ENCODE results near the gene AKNA. TPM values are rescaled to one million over a fixed set of nuclear protein-coding genes. Genes with fewer than 3 reads are reported as not detected.
A peak's percentile ranks its signal among the peaks of the same experiment; 100 is the strongest.

AKNA gene
- total RNA-seq, 4 donors from 2014 or later: 12.5 to 18.5 (median 17.3) TPM

DNA sequence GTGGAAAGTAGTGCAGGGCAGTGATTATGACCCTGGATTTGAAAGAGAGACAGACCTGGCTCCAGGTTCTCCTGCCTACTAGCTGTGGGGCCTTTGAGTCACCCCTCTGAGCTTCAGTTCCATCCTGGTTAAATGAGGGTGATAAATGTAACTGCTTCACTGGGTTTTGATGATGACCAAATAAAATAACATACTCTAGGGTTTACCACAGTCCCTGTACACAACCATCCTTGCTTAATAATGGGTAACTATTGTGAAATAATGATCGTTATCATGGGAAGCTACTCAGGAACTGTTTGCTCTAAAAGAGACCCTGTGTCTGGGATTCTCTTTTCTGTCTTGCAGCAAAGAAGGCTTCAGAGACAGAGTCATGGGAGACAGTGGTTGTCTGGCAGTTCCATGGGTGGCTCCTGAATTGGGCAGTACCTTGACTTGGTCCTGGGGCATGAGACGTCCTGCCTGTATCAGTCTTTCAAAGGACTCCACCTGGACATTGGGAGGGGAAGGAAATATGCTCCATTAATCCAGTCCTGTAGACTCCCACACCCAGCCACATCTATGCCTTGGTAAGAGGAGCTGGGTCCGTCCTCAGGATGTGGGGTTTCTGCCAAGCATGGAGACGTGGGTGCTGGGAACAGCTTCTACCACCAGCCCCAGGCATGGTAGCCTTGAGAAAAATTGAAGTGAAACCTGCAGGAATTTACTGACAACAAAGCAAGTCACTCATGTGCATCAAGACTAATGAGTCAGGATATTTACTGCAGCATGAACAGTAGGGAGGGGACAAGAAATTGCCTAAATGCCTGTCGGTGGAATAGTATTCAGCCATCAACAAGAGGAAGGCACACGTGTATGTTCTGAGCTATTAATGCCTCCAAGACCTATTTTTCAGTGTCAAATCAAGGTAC lies 23.4 kb downstream of the AKNA start:
- Histone ChIP-seq H3K4me1 (peaks cover 0 to 7% (median 3%) of the 10 kb centered on the region in 4 donors), H3K27me3 (no peaks in the 10 kb centered on the region), H3K9me3 (no peaks in the 10 kb centered on the region), H3K36me3 (peaks cover 43 to 100% (median 69%) of the 10 kb centered on the region in 4 donors), H3K27ac (replicated peaks in 1 of 4) (peak overlapping the region in 2 of 4 donors; percentile 4 to 33), H3K4me3 (no peak overlapping the region)
- TF ChIP-seq POLR2AphosphoS5 (IDR thresholded peaks at IDR 0.05) (no peak), POLR2A (IDR thresholded peaks at IDR 0.05; ENCODE audit: low read depth) (no peak), EP300 (IDR thresholded peaks at IDR 0.05) (no peak)
- TF ChIP-seq, protein P1, sequence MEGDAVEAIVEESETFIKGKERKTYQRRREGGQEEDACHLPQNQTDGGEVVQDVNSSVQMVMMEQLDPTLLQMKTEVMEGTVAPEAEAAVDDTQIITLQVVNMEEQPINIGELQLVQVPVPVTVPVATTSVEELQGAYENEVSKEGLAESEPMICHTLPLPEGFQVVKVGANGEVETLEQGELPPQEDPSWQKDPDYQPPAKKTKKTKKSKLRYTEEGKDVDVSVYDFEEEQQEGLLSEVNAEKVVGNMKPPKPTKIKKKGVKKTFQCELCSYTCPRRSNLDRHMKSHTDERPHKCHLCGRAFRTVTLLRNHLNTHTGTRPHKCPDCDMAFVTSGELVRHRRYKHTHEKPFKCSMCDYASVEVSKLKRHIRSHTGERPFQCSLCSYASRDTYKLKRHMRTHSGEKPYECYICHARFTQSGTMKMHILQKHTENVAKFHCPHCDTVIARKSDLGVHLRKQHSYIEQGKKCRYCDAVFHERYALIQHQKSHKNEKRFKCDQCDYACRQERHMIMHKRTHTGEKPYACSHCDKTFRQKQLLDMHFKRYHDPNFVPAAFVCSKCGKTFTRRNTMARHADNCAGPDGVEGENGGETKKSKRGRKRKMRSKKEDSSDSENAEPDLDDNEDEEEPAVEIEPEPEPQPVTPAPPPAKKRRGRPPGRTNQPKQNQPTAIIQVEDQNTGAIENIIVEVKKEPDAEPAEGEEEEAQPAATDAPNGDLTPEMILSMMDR (IDR thresholded peaks at IDR 0.05): no peak
- WGBS: 74% methylated on average over 5 of the region's 6 CpGs
- intact Hi-C loops (cut with DNase I): no loop called here
- no peak for DNase-seq (ENCODE audit: extremely low spot score)

DNA sequence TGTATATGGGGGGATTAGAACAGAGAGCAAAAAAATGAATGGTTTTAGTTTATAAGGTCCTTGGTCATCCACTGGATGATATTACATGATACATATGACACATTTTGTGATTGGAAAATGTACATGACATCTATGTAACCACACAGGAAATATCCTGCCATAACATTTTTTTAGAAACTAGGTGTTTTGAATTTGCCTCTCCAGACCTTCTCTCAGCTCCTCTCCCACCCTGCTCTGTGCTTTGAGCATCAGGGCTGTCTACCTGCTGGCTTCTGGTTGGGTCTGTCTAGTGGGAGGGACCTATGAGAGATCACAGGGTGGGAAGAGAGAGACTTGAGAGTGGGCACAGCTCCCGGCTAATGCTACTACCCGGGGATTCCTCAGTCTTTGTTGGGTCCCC lies 24.4 kb downstream of the AKNA start:
- no CpG with 5 or more reads among the region's 2 CpGs for WGBS
- peaks cover 0 to 7% (median 3%) of the 10 kb centered on the region in 4 donors for H3K4me1 ChIP-seq
- intact Hi-C loops (cut with DNase I): no loop called here
- no peak overlapping the region for H3K4me3 ChIP-seq
- H3K36me3 ChIP-seq: peaks cover 49 to 100% (median 75%) of the 10 kb centered on the region in 4 donors
- peak overlapping the region in 2 of 4 donors; percentile 4 to 8 for H3K27ac ChIP-seq (replicated peaks in 1 of 4)
- no peaks in the 10 kb centered on the region for H3K27me3 ChIP-seq
- no peaks in the 10 kb centered on the region for H3K9me3 ChIP-seq
- TF ChIP-seq, protein P1 (IDR thresholded peaks at IDR 0.05): no peak
- TF ChIP-seq POLR2AphosphoS5 (IDR thresholded peaks at IDR 0.05) (no peak), EP300 (IDR thresholded peaks at IDR 0.05) (no peak), POLR2A (IDR thresholded peaks at IDR 0.05; ENCODE audit: low read depth) (no peak)
- no peak for DNase-seq (ENCODE audit: extremely low spot score)

DNA sequence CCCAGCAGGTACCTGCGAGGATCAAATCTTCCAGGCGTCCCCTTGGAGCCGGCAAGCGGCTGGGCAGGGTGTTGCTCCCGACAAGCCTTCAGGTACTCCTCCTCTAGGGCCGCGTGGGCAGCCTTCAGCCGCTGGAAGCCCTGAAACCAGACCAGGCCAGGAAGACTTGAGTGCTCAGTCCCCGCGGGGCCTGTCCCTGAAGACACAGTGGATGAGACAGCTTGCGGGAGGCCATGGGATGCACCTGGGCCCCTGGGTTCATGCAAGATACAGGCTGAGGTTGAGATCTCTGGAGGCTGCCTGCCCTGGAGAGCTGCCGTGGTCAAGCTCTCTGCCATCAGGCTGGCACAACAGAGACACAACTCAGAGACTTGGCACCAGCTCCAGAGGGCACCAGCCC lies 25.4 kb downstream of the AKNA start:
- WGBS: 83% methylated on average over 9 of the region's 12 CpGs
- peaks cover 0 to 7% (median 3%) of the 10 kb centered on the region in 4 donors for H3K4me1 ChIP-seq
- no peak overlapping the region for H3K4me3 ChIP-seq
- H3K27ac ChIP-seq (replicated peaks in 1 of 4): no peak overlapping the region
- intact Hi-C loops (cut with DNase I): no loop called here
- H3K9me3 ChIP-seq: no peaks in the 10 kb centered on the region
- TF ChIP-seq, protein P1 (IDR thresholded peaks at IDR 0.05): no peak
- no peak for TF ChIP-seq EP300 (IDR thresholded peaks at IDR 0.05)
- no peak for TF ChIP-seq POLR2A (IDR thresholded peaks at IDR 0.05; ENCODE audit: low read depth)
- no peak for TF ChIP-seq POLR2AphosphoS5 (IDR thresholded peaks at IDR 0.05)
- peaks cover 47 to 100% (median 74%) of the 10 kb centered on the region in 4 donors for H3K36me3 ChIP-seq
- H3K27me3 ChIP-seq: no peaks in the 10 kb centered on the region
- DNase-seq (ENCODE audit: extremely low spot score): no peak

DNA sequence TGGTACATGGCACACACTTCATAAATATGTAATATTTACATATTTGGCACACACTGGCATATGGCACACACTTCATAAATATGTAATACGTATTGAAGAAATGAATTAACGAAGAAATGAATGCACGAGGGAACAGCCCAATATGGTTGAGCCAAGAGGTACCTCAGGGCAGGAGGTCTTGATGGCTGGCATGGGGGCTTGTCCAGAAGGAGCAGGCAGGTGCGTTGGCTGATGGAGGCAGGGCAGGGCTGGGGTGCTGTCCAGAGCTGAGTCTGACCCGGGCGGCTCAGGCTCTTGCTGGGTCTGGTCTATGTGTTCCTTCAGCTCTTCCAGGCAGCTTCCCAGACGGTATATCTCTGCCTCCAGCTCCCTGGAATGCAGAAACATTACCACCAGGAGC lies 26.2 kb downstream of the AKNA start:
- no peak for DNase-seq (ENCODE audit: extremely low spot score)
- Histone ChIP-seq H3K9me3 (no peaks in the 10 kb centered on the region), H3K4me3 (no peak overlapping the region), H3K27me3 (no peaks in the 10 kb centered on the region), H3K27ac (replicated peaks in 1 of 4) (no peak overlapping the region), H3K4me1 (peaks cover 0 to 5% (median 1%) of the 10 kb centered on the region in 4 donors), H3K36me3 (peaks cover 48 to 100% (median 79%) of the 10 kb centered on the region in 4 donors)
- intact Hi-C loops (cut with DNase I): no loop called here
- 91% methylated on average over 7 of the region's 7 CpGs for WGBS
- TF ChIP-seq POLR2AphosphoS5 (IDR thresholded peaks at IDR 0.05) (no peak), EP300 (IDR thresholded peaks at IDR 0.05) (no peak), POLR2A (IDR thresholded peaks at IDR 0.05; ENCODE audit: low read depth) (no peak)
- TF ChIP-seq, protein P1 (IDR thresholded peaks at IDR 0.05): no peak
